Spleen (tissue), 7 donors: ENCODE data around the gene SRXN1.

ENCODE experiments used
- POLR2AphosphoS5 ChIP-seq, 3 donors: sonication (generic); formaldehyde crosslinking; IDR thresholded peaks; one replicate each; pipeline ENCODE4 v1.5.1; 2017; ENCODE audit warnings: antibody characterized with exemption in 3 of 3
- TF ChIP-seq, protein P1 (sequence below), 11 experiments: fragments of 200-600 bp in 7 of 11; fragments of 450-650 bp in 4 of 11; sonication (generic) in 4 of 11; IDR thresholded peaks in 8 of 11; conservative IDR thresholded peaks in 3 of 11; 1 replicate in 7 of 11; 2 replicates in 4 of 11; pipeline versions ENCODE4 v1.4.0 to v1.8.0; 2016 to 2021; ENCODE audit warnings: antibody characterized with exemption in 11 of 11, inconsistent platforms in 4 of 11, mild to moderate bottlenecking in 1 of 11
- donor health status: DM: no; HTN: no; CAD: no; lungs with moderate emphysema.
- donor health status: DM: no; HTN: no; CAD: no.
- donor health status: DM: no; HTN: no; CAD: no.

DNA sequence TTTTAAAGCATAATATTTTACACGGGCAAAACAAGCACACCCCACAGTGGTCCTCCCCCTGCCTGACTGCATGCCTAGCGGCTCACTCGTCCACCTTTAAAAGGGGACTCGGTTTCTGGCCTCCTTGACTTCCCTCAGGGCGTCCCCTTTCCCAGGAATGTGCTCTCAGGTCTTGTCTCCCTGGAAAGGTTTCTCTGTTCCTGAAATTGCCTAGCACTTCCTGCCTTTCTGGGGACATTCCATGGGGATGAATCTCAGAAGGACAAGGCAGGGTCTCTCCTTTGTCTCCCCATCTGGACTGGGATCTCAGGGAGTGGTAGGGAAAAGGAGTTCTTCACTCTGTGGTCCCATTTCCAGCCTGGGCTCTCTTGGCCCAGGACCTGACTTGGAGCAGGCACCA, 47.8 kb downstream of the SRXN1 start:
- TF ChIP-seq, protein P1, sequence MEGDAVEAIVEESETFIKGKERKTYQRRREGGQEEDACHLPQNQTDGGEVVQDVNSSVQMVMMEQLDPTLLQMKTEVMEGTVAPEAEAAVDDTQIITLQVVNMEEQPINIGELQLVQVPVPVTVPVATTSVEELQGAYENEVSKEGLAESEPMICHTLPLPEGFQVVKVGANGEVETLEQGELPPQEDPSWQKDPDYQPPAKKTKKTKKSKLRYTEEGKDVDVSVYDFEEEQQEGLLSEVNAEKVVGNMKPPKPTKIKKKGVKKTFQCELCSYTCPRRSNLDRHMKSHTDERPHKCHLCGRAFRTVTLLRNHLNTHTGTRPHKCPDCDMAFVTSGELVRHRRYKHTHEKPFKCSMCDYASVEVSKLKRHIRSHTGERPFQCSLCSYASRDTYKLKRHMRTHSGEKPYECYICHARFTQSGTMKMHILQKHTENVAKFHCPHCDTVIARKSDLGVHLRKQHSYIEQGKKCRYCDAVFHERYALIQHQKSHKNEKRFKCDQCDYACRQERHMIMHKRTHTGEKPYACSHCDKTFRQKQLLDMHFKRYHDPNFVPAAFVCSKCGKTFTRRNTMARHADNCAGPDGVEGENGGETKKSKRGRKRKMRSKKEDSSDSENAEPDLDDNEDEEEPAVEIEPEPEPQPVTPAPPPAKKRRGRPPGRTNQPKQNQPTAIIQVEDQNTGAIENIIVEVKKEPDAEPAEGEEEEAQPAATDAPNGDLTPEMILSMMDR (IDR thresholded peaks at IDR 0.05 in 8 of 11, conservative IDR thresholded peaks at IDR 0.05 in 3 of 11): no peak
- TF ChIP-seq POLR2AphosphoS5 (IDR thresholded peaks at IDR 0.05): no peak
